H1 (cell line): ENCODE measurements around the gene DMBX1. TPM values are rescaled to one million over a fixed set of nuclear protein-coding genes. Genes with fewer than 3 reads are reported as not detected.
A peak's percentile ranks its signal among the peaks of the same experiment; 100 is the strongest.

Experiments used
- BCL11A ChIP-seq, 2 experiments: IDR thresholded peaks; one replicate each; pipeline ENCODE4 v1.6.1; 2011; ENCODE audit warnings: low read depth in 2 of 2, low read length in 2 of 2, mild to moderate bottlenecking in 2 of 2
- RNF2 ChIP-seq: fragments of 200-900, 300-1000 bp; sonication (generic); IDR thresholded peaks from 2 replicates; pipeline ENCODE4 v1.7.1; 2016; ENCODE audit warnings: borderline replicate concordance, low read depth, mild to moderate bottlenecking, antibody characterized with exemption, low read length; ENCODE audit not compliant: poor library complexity, severe bottlenecking; ENCODE audit errors: missing control alignments
- polyA plus RNA-seq, 7 experiments: library from polyadenylated mRNA; depleted of rRNA in 3 of 7; stranded (reverse) in 5 of 7; unstranded in 2 of 7; fragments of >200 nt in 5 of 7; fragments of 200-250 nt in 2 of 7; gene quantifications; 1 replicate in 5 of 7; 2 replicates in 1 of 7; 4 replicates in 1 of 7; pipeline versions ENCODE4 v1.2.1 to v1.2.3, GENCODE V29; 2011 to 2013; ENCODE audit warnings: missing spikeins in 2 of 7, mixed read lengths in 2 of 7
- total RNA-seq: library from RNA; stranded (reverse); fragmentation: NEBNext Ultra II Directional; extraction: Animal tissue kit (Norgen Biotek cat#: 25700); gene quantifications from 2 replicates; pipeline ENCODE4 v1.2.1, GENCODE V29; 2021
- TF ChIP-seq, protein P1 (sequence below): fragments of 300-600 bp; sonication (generic); IDR thresholded peaks from 2 replicates; pipeline ENCODE4 v1.7.1; 2012; ENCODE audit warnings: low read length, moderate library complexity, mild to moderate bottlenecking, inconsistent platforms; ENCODE audit not compliant: insufficient replicate concordance

Gene DMBX1
- total and polyA plus RNA-seq, 2 of the 8 experiments (the other 6 are each of a cell fraction or from before 2014, with no cell fraction given) = 0.23 to 0.30 TPM

DNA sequence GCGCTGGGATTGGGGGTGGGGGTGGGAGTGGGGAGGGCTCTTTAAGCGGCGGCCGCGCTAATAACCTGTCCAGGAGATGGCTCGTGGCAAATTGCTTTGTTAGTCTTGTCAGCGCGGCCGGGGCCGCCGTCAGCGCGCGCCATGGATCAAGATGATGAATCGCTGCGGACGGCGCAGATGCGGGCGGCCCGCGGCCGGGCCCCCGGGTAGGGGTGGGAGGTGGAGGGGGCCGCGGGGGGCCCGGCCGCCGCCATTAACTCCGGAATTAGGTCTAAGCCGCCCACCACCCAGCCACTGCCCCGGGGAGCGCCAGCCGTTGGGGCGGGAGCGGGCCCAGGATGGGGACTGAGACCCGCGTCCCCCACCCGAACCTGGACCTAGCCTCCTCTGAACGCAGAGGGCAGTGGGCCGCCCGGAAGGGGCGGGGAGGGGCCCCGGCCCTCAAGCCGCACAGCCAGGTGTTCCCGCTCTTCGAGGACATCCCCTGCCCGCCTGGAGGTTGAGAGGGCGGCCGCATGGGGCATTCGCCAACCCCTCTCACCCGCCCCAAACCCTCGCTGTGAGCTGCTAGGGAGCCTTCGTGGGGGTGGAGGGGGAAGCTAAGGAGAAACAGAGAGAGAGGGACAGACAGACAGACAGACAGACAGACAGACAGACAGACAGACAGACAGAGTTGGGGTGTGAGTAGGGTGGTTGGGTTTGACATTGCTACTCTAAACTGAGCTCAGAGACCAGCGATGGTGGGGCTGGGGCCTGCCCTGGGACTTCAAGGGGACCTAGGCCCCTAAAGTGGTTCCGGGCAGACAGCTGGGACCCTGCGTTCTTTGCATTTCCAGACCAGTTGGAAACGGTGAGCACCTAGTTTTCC lies 3.8 kb upstream of the DMBX1 start (continued):
- TF ChIP-seq, protein P1, sequence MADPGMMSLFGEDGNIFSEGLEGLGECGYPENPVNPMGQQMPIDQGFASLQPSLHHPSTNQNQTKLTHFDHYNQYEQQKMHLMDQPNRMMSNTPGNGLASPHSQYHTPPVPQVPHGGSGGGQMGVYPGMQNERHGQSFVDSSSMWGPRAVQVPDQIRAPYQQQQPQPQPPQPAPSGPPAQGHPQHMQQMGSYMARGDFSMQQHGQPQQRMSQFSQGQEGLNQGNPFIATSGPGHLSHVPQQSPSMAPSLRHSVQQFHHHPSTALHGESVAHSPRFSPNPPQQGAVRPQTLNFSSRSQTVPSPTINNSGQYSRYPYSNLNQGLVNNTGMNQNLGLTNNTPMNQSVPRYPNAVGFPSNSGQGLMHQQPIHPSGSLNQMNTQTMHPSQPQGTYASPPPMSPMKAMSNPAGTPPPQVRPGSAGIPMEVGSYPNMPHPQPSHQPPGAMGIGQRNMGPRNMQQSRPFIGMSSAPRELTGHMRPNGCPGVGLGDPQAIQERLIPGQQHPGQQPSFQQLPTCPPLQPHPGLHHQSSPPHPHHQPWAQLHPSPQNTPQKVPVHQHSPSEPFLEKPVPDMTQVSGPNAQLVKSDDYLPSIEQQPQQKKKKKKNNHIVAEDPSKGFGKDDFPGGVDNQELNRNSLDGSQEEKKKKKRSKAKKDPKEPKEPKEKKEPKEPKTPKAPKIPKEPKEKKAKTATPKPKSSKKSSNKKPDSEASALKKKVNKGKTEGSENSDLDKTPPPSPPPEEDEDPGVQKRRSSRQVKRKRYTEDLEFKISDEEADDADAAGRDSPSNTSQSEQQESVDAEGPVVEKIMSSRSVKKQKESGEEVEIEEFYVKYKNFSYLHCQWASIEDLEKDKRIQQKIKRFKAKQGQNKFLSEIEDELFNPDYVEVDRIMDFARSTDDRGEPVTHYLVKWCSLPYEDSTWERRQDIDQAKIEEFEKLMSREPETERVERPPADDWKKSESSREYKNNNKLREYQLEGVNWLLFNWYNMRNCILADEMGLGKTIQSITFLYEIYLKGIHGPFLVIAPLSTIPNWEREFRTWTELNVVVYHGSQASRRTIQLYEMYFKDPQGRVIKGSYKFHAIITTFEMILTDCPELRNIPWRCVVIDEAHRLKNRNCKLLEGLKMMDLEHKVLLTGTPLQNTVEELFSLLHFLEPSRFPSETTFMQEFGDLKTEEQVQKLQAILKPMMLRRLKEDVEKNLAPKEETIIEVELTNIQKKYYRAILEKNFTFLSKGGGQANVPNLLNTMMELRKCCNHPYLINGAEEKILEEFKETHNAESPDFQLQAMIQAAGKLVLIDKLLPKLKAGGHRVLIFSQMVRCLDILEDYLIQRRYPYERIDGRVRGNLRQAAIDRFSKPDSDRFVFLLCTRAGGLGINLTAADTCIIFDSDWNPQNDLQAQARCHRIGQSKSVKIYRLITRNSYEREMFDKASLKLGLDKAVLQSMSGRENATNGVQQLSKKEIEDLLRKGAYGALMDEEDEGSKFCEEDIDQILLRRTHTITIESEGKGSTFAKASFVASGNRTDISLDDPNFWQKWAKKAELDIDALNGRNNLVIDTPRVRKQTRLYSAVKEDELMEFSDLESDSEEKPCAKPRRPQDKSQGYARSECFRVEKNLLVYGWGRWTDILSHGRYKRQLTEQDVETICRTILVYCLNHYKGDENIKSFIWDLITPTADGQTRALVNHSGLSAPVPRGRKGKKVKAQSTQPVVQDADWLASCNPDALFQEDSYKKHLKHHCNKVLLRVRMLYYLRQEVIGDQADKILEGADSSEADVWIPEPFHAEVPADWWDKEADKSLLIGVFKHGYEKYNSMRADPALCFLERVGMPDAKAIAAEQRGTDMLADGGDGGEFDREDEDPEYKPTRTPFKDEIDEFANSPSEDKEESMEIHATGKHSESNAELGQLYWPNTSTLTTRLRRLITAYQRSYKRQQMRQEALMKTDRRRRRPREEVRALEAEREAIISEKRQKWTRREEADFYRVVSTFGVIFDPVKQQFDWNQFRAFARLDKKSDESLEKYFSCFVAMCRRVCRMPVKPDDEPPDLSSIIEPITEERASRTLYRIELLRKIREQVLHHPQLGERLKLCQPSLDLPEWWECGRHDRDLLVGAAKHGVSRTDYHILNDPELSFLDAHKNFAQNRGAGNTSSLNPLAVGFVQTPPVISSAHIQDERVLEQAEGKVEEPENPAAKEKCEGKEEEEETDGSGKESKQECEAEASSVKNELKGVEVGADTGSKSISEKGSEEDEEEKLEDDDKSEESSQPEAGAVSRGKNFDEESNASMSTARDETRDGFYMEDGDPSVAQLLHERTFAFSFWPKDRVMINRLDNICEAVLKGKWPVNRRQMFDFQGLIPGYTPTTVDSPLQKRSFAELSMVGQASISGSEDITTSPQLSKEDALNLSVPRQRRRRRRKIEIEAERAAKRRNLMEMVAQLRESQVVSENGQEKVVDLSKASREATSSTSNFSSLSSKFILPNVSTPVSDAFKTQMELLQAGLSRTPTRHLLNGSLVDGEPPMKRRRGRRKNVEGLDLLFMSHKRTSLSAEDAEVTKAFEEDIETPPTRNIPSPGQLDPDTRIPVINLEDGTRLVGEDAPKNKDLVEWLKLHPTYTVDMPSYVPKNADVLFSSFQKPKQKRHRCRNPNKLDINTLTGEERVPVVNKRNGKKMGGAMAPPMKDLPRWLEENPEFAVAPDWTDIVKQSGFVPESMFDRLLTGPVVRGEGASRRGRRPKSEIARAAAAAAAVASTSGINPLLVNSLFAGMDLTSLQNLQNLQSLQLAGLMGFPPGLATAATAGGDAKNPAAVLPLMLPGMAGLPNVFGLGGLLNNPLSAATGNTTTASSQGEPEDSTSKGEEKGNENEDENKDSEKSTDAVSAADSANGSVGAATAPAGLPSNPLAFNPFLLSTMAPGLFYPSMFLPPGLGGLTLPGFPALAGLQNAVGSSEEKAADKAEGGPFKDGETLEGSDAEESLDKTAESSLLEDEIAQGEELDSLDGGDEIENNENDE = no peak
- peak; percentile 27 for TF ChIP-seq RNF2
- no peak for TF ChIP-seq BCL11A (IDR thresholded peaks at IDR 0.05; ENCODE audit: low read depth in 2 of 2, low read length in 2 of 2)
- TF ChIP-seq, all 59 proteins: peak for 7
